Lower lobe of right lung (tissue), 2 donors: Measurements from ENCODE around the gene OR4E1. TPM values are rescaled to one million over a fixed set of nuclear protein-coding genes. Genes with fewer than 3 reads are reported as not detected.

ENCODE experiments used
- ATAC-seq, 2 donors: fragments of 200-7000 bp; cut with Tn5 transposase; one replicate each; pipeline ENCODE4 v1.9.1; 2020 to 2022; ENCODE audit warnings: mild to moderate bottlenecking in 2 of 2, moderate library complexity in 2 of 2
- DNase-seq: peaks from one replicate; pipeline ENCODE4 v3.0.0-alpha.2; 2020
- H3K27ac ChIP-seq: fragments of 200-600 bp; one replicate; pipeline ENCODE4 v1.8.0; 2022
- H3K27me3 ChIP-seq: fragments of 200-600 bp; one replicate; pipeline ENCODE4 v1.8.0; 2022; ENCODE audit warnings: low read depth
- H3K36me3 ChIP-seq: fragments of 200-600 bp; one replicate; pipeline ENCODE4 v1.8.0; 2022; ENCODE audit warnings: mild to moderate bottlenecking
- H3K4me1 ChIP-seq: fragments of 200-600 bp; one replicate; pipeline ENCODE4 v1.8.0; 2022
- H3K4me3 ChIP-seq: fragments of 200-600 bp; one replicate; pipeline ENCODE4 v1.8.0; 2022; ENCODE audit warnings: mild to moderate bottlenecking
- H3K9me3 ChIP-seq: fragments of 200-600 bp; one replicate; pipeline ENCODE4 v1.8.0; 2022
- CTCF ChIP-seq: fragments of 200-600 bp; IDR thresholded peaks from one replicate; pipeline ENCODE4 v1.8.0; 2022; ENCODE audit warnings: antibody characterized with exemption, mild to moderate bottlenecking
- intact Hi-C: fragments of 100-400 bp; cut with DNase I; formaldehyde crosslinking; loops from one replicate; pipeline ENCODE4 v1.11.0; 2022
- total RNA-seq: library from RNA; stranded (reverse); fragmentation: NEBNext Ultra II Directional; extraction: Animal tissue kit (Norgen Biotek cat#: 25700); gene quantifications from one replicate; pipeline ENCODE4 v1.2.1, GENCODE V29; 2021
- donor health status: DM: no; HTN: yes; CAD: no; lungs with severe emphysema.

The OR4E1 gene
- total RNA-seq, 1 donor from 2014 or later: not detected

- Histone ChIP-seq H3K4me3 (no peak overlapping the region), H3K9me3 (no peaks in the 10 kb centered on the region), H3K36me3 (no peaks in the 10 kb centered on the region), H3K4me1 (no peaks in the 10 kb centered on the region), H3K27ac (no peak overlapping the region), H3K27me3 (no peaks in the 10 kb centered on the region)
- ATAC-seq: no peak
- intact Hi-C loops: no loop called here
- no peak for DNase-seq
- TF ChIP-seq CTCF: no peak
These were observed 20.8 kb upstream of the OR4E1 start for GRCh38 chr14:21694425-21694824.

- no peak for DNase-seq
- intact Hi-C loops: no loop called here
- Histone ChIP-seq H3K36me3 (no peaks in the 10 kb centered on the region), H3K9me3 (no peaks in the 10 kb centered on the region), H3K27me3 (no peaks in the 10 kb centered on the region), H3K4me1 (no peaks in the 10 kb centered on the region), H3K27ac (no peak overlapping the region), H3K4me3 (no peak overlapping the region)
- ATAC-seq: no peak
- TF ChIP-seq CTCF: no peak
These were observed 12.8 kb upstream of the OR4E1 start for GRCh38 chr14:21686468-21686867.

- Histone ChIP-seq H3K27ac (no peak overlapping the region), H3K27me3 (no peaks in the 10 kb centered on the region), H3K9me3 (no peaks in the 10 kb centered on the region), H3K4me3 (no peak overlapping the region), H3K4me1 (no peaks in the 10 kb centered on the region), H3K36me3 (no peaks in the 10 kb centered on the region)
- ATAC-seq (no peak), DNase-seq (no peak)
- TF ChIP-seq CTCF: no peak
- intact Hi-C loops: no loop called here
These were observed 6.5 kb upstream of the OR4E1 start for GRCh38 chr14:21680072-21680471.

GRCh38 chr14:21675566-21675965, 1.9 kb upstream of the OR4E1 start:
- DNase-seq (no peak), ATAC-seq (no peak)
- Histone ChIP-seq H3K27me3 (no peaks in the 10 kb centered on the region), H3K9me3 (no peaks in the 10 kb centered on the region), H3K27ac (no peak overlapping the region), H3K4me3 (no peak overlapping the region), H3K4me1 (no peaks in the 10 kb centered on the region), H3K36me3 (no peaks in the 10 kb centered on the region)
- intact Hi-C loops: no loop called here
- TF ChIP-seq CTCF: no peak

GRCh38 chr14:21672116-21672515, 1.5 kb downstream of the OR4E1 start:
- intact Hi-C loops: no loop called here
- DNase-seq (no peak), ATAC-seq (no peak)
- TF ChIP-seq CTCF: no peak
- no peak overlapping the region for H3K27ac ChIP-seq
- no peak overlapping the region for H3K4me3 ChIP-seq
- H3K36me3 ChIP-seq: no peaks in the 10 kb centered on the region
- H3K4me1 ChIP-seq: no peaks in the 10 kb centered on the region
- H3K9me3 ChIP-seq: no peaks in the 10 kb centered on the region
- no peaks in the 10 kb centered on the region for H3K27me3 ChIP-seq

- no peaks in the 10 kb centered on the region for H3K27me3 ChIP-seq
- H3K27ac ChIP-seq: no peak overlapping the region
- no peaks in the 10 kb centered on the region for H3K36me3 ChIP-seq
- intact Hi-C loops: no loop called here
- no peak for DNase-seq
- H3K9me3 ChIP-seq: no peaks in the 10 kb centered on the region
- ATAC-seq: no peak
- H3K4me3 ChIP-seq: no peak overlapping the region
- TF ChIP-seq CTCF: no peak
- no peaks in the 10 kb centered on the region for H3K4me1 ChIP-seq
These were observed 2.2 kb downstream of the OR4E1 start for GRCh38 chr14:21671371-21671770.
